ENCODE results near the gene CNOT3. TPM values are rescaled to one million over a fixed set of nuclear protein-coding genes. Genes with fewer than 3 reads are reported as not detected.

The CNOT3 gene
- total and polyA plus RNA-seq, 2 of the 13 experiments (the other 11 are each of a cell fraction or from before 2014, with no cell fraction given): 4.3 to 5.8 TPM

DNA sequence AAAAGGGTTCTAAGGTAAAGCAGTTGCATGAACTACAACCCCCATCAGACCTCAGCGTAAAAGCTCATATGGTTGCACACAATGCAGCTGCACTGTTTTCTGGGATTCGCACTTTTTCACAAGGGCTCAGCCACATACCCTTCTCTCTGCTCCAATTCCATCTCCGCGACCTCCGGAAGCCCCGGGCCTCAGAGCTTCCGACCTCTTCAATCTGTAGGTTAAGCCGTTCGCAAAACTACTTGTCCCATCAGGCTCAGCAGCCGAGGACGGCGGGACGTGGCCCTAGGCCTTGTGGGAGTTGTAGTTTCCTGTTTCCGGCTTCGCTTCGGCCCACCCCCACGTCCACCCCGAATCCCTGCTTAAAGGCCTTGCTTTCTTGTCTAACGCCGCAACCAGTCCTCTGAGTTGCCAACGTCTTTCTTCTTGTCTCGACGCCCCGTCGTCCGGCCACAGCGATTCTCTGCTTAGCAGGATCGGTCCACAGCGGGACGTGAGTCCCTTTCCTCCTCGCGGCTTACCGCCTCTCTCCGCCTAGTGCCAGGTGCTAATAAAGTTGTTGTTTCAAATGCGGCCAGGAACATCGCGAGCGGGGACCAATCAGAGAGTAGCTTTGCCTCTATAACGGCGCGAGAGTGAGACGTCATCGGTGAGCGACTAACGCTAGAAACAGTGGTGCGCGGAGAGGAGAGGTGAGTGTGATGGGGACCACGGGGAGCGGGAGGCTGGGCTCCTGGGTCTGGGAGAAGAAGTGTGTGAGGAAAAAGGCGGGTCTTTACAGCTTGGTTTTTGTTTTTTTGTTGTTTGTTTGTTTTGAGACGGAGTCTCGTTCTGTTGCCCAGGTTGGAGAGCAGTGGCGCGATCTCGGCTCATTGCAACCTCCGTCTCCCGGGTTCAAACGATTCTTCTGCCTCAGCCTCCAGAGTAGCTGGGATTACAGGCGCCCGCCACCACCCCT, 22.2 kb upstream of the CNOT3 start, which contains the start of the genes PRPF31 and TFPT (continued):
- TF ChIP-seq, protein P1, sequence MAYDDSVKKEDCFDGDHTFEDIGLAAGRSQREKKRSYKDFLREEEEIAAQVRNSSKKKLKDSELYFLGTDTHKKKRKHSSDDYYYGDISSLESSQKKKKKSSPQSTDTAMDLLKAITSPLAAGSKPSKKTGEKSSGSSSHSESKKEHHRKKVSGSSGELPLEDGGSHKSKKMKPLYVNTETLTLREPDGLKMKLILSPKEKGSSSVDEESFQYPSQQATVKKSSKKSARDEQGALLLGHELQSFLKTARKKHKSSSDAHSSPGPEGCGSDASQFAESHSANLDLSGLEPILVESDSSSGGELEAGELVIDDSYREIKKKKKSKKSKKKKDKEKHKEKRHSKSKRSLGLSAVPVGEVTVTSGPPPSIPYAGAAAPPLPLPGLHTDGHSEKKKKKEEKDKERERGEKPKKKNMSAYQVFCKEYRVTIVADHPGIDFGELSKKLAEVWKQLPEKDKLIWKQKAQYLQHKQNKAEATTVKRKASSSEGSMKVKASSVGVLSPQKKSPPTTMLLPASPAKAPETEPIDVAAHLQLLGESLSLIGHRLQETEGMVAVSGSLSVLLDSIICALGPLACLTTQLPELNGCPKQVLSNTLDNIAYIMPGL (CRISPR knock-in tag; IDR thresholded peaks at IDR 0.05; ENCODE audit: borderline replicate concordance in 1 of 2, low read depth in 1 of 2): peak; percentile 57 to 83
- TF ChIP-seq MTA3 (CRISPR knock-in tag; IDR thresholded peaks at IDR 0.05): 0 out of 2 replicates have a peak, but pooled peaks have one; percentile 45
- TF ChIP-seq SP5 (CRISPR knock-in tag; IDR thresholded peaks at IDR 0.05; ENCODE audit: borderline replicate concordance, low read depth): no peak
- peak; percentile 56; the same call in 1 of the 2 replicates for TF ChIP-seq TBP (CRISPR knock-in tag; IDR thresholded peaks at IDR 0.05)
- TF ChIP-seq ZFP90 (CRISPR knock-in tag; IDR thresholded peaks at IDR 0.05; ENCODE audit: borderline replicate concordance): peak; percentile 34; the same call in 1 of the 2 replicates
- TF ChIP-seq CREM (IDR thresholded peaks at IDR 0.05): peak; percentile 100
- TF ChIP-seq CREM (CRISPR knock-in tag; IDR thresholded peaks at IDR 0.05): peak; percentile 94
- no peak for TF ChIP-seq LCORL (IDR thresholded peaks at IDR 0.05)
- no peak; the same call in 1 of the 2 replicates for TF ChIP-seq LCORL (CRISPR knock-in tag; IDR thresholded peaks at IDR 0.05)
- TF ChIP-seq, protein P2, sequence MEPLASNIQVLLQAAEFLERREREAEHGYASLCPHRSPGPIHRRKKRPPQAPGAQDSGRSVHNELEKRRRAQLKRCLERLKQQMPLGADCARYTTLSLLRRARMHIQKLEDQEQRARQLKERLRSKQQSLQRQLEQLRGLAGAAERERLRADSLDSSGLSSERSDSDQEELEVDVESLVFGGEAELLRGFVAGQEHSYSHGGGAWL (CRISPR knock-in tag; IDR thresholded peaks at IDR 0.05): 0 out of 2 replicates have a peak, but pooled peaks have one; percentile 52
- TF ChIP-seq, protein P3, sequence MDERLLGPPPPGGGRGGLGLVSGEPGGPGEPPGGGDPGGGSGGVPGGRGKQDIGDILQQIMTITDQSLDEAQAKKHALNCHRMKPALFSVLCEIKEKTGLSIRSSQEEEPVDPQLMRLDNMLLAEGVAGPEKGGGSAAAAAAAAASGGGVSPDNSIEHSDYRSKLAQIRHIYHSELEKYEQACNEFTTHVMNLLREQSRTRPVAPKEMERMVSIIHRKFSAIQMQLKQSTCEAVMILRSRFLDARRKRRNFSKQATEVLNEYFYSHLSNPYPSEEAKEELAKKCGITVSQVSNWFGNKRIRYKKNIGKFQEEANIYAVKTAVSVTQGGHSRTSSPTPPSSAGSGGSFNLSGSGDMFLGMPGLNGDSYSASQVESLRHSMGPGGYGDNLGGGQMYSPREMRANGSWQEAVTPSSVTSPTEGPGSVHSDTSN (CRISPR knock-in tag; IDR thresholded peaks at IDR 0.05): no peak
- no peak for TF ChIP-seq NCOA5 (CRISPR knock-in tag; IDR thresholded peaks at IDR 0.05)
- TF ChIP-seq ZNF430 (CRISPR knock-in tag; IDR thresholded peaks at IDR 0.05): no peak
- TF ChIP-seq ZNF337 (CRISPR knock-in tag; IDR thresholded peaks at IDR 0.05; ENCODE audit: borderline replicate concordance, low read depth): peak; percentile 93; the same call in 1 of the 2 replicates
- no peak for TF ChIP-seq SATB2 (CRISPR knock-in tag; IDR thresholded peaks at IDR 0.05)
- TF ChIP-seq, protein P4, sequence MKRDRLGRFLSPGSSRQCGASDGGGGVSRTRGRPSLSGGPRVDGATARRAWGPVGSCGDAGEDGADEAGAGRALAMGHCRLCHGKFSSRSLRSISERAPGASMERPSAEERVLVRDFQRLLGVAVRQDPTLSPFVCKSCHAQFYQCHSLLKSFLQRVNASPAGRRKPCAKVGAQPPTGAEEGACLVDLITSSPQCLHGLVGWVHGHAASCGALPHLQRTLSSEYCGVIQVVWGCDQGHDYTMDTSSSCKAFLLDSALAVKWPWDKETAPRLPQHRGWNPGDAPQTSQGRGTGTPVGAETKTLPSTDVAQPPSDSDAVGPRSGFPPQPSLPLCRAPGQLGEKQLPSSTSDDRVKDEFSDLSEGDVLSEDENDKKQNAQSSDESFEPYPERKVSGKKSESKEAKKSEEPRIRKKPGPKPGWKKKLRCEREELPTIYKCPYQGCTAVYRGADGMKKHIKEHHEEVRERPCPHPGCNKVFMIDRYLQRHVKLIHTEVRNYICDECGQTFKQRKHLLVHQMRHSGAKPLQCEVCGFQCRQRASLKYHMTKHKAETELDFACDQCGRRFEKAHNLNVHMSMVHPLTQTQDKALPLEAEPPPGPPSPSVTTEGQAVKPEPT (CRISPR knock-in tag; IDR thresholded peaks at IDR 0.05; ENCODE audit: low read depth): no peak; the same call in 1 of the 2 replicates
- TF ChIP-seq ZNF34 (CRISPR knock-in tag; IDR thresholded peaks at IDR 0.05; ENCODE audit: borderline replicate concordance): peak; percentile 95; the same call in 1 of the 2 replicates
- TF ChIP-seq RELA (CRISPR knock-in tag; IDR thresholded peaks at IDR 0.05): no peak
- peak; percentile 81 for TF ChIP-seq CHD2 (IDR thresholded peaks at IDR 0.05; ENCODE audit: low read depth, low read length)
- TF ChIP-seq ZFP41 (CRISPR knock-in tag; IDR thresholded peaks at IDR 0.05; ENCODE audit: borderline replicate concordance): no peak
- TF ChIP-seq ZNF607 (CRISPR knock-in tag; IDR thresholded peaks at IDR 0.05; ENCODE audit: borderline replicate concordance): peak; percentile 82; the same call in 1 of the 2 replicates
- TF ChIP-seq CBX5 (CRISPR knock-in tag; IDR thresholded peaks at IDR 0.05; ENCODE audit: borderline replicate concordance): peak; percentile 86; the same call in 1 of the 2 replicates
- 0 out of 2 replicates have a peak, but pooled peaks have one; percentile 71 for TF ChIP-seq GTF2F1 (IDR thresholded peaks at IDR 0.05; ENCODE audit: low read length)
- TF ChIP-seq ZSCAN25 (CRISPR knock-in tag; IDR thresholded peaks at IDR 0.05): peak; percentile 88

All from HepG2 (cell line).